Adrenal gland (tissue), 5 donors: Measurements from ENCODE around the gene FOXE3.

Experiments
- POLR2A ChIP-seq, 2 donors: fragments of 450-650 bp; IDR thresholded peaks; one replicate each; pipeline ENCODE4 v1.6.1; 2017; ENCODE audit warnings: antibody characterized with exemption in 2 of 2, mild to moderate bottlenecking in 2 of 2, moderate library complexity in 1 of 2
- TF ChIP-seq, protein P1 (sequence below), 6 experiments: fragments of 450-650 bp in 4 of 6; fragments of 200-600 bp in 2 of 6; sonication (generic) in 1 of 6; IDR thresholded peaks; 1 replicate in 5 of 6; 2 replicates in 1 of 6; pipeline versions ENCODE4 v1.5.1 to v1.8.0; 2016 to 2021; ENCODE audit warnings: antibody characterized with exemption in 6 of 6, mild to moderate bottlenecking in 2 of 6, moderate library complexity in 1 of 6
- donor health status: DM: no; HTN: no; CAD: no.

DNA sequence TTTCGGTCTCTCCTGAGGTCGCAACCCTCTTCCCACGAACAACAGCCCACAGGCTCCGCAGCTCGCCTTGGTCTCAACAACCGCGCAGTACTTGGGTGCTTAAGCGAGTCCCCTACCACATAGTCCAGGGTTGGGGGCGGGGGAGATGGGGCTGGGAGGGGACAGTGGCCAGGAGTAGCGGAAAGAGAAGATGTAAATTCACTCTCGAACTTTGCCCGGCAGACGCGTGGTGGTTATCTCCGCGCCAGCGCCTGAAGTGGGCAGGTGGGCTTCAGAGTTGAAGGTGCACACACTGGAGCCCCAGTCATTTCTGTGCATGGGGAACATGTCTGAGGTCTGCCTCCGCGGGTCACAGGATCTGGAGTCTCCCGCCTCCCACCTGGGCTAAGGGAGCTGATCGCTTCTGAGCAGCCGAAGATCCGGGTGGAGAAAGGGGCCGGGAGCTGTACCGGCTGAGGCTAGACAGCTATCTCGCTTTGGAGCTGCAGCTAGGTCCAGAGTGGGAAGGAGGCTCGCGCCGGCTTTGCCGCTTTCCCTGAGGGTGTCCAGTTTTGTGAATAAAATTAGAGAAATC lies 17.5 kb downstream of the FOXE3 start:
- TF ChIP-seq, protein P1, sequence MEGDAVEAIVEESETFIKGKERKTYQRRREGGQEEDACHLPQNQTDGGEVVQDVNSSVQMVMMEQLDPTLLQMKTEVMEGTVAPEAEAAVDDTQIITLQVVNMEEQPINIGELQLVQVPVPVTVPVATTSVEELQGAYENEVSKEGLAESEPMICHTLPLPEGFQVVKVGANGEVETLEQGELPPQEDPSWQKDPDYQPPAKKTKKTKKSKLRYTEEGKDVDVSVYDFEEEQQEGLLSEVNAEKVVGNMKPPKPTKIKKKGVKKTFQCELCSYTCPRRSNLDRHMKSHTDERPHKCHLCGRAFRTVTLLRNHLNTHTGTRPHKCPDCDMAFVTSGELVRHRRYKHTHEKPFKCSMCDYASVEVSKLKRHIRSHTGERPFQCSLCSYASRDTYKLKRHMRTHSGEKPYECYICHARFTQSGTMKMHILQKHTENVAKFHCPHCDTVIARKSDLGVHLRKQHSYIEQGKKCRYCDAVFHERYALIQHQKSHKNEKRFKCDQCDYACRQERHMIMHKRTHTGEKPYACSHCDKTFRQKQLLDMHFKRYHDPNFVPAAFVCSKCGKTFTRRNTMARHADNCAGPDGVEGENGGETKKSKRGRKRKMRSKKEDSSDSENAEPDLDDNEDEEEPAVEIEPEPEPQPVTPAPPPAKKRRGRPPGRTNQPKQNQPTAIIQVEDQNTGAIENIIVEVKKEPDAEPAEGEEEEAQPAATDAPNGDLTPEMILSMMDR (IDR thresholded peaks at IDR 0.05), result no peak
- no peak for TF ChIP-seq POLR2A (IDR thresholded peaks at IDR 0.05)
